NCI-H1694 treated with DMSO at 0.1 percent for 48 hours (cell line): ENCODE results near the gene CHST5.

ENCODE experiments used
- DNase-seq: peaks from one replicate; lab custom pipeline; 2025; lab: John Stamatoyannopoulos, UW

CHST5 gene

GRCh38 chr16:75535901-75536300 is at the start of gene CHST5:
CHST5 (minus strand) TSS chr16:75536108; CDS start chr16:75530384, 5,724 bp downstream.
- DNase-seq: no peak

GRCh38 chr16:75584108-75584507 is 48.2 kb upstream of the CHST5 start:
- DNase-seq: no peak

GRCh38 chr16:75579281-75579834 is 43.5 kb upstream of the CHST5 start:
- no peak for DNase-seq

- no peak for DNase-seq
Measured at GRCh38 chr16:75578725-75579124, 42.8 kb upstream of the CHST5 start.

- DNase-seq: no peak
Measured at GRCh38 chr16:75578212-75578611, 42.3 kb upstream of the CHST5 start.

- no peak for DNase-seq
Measured at GRCh38 chr16:75576384-75576811, 40.5 kb upstream of the CHST5 start.

- no peak for DNase-seq
Measured at GRCh38 chr16:75575958-75576357, 40.0 kb upstream of the CHST5 start.

GRCh38 chr16:75573955-75574354 is 38.0 kb upstream of the CHST5 start:
- no peak for DNase-seq

- DNase-seq: no peak
Measured at GRCh38 chr16:75572864-75573542, 37.1 kb upstream of the CHST5 start.

- DNase-seq: no peak
Measured at GRCh38 chr16:75570396-75571065, 34.6 kb upstream of the CHST5 start.

GRCh38 chr16:75567911-75568310 is 32.0 kb upstream of the CHST5 start:
- no peak for DNase-seq

- no peak for DNase-seq
Measured at GRCh38 chr16:75566758-75567255, 30.9 kb upstream of the CHST5 start.

- DNase-seq: peak; percentile 82
Measured at GRCh38 chr16:75566040-75566757, 30.3 kb upstream of the CHST5 start, which contains the start of gene GABARAPL2. GABARAPL2 (plus strand) TSS chr16:75566379; CDS start chr16:75566487, 108 bp downstream.

GRCh38 chr16:75565640-75566039 is 29.7 kb upstream of the CHST5 start:
- DNase-seq: no peak

- DNase-seq: no peak
Measured at GRCh38 chr16:75559564-75560372, 23.9 kb upstream of the CHST5 start.

- no peak for DNase-seq
Measured at GRCh38 chr16:75558846-75559401, 23.0 kb upstream of the CHST5 start.

- DNase-seq: no peak
Measured at GRCh38 chr16:75556431-75556950, 20.6 kb upstream of the CHST5 start.

- DNase-seq: peak; percentile 69
Measured at GRCh38 chr16:75555707-75556430, 20.0 kb upstream of the CHST5 start, which contains the start of gene TMEM231. TMEM231 (minus strand) TSS chr16:75556252; CDS start chr16:75556209, 43 bp downstream.

GRCh38 chr16:75555213-75555706 is 19.4 kb upstream of the CHST5 start:
- peak; percentile 67 for DNase-seq

- no peak for DNase-seq
Measured at GRCh38 chr16:75552951-75553350, 17.0 kb upstream of the CHST5 start.
